Neural cell (in vitro differentiated cells): ENCODE data around the gene EPHA8. TPM values are rescaled to one million over a fixed set of nuclear protein-coding genes. Genes with fewer than 3 reads are reported as not detected.

ENCODE experiments used
- H2AFZ ChIP-seq: fragments of 200-600, 300-800 bp; sonication (generic), shearing (Covaris generic); 2 replicates; pipeline ENCODE4 v1.6.0; 2014; ENCODE audit warnings: low read depth, mild to moderate bottlenecking, antibody characterized with exemption, low read length, moderate library complexity
- H3F3A ChIP-seq: fragments of 200-600 bp; shearing (Covaris generic); 2 replicates; pipeline ENCODE4 v1.6.1; 2016; ENCODE audit warnings: mild to moderate bottlenecking, moderate library complexity, mixed read lengths, antibody characterized with exemption, low read length; ENCODE audit not compliant: insufficient read depth, poor library complexity, severe bottlenecking
- H3K27ac ChIP-seq: fragments of 200-600, 300-800 bp; sonication (generic), shearing (Covaris generic); 2 replicates; pipeline ENCODE4 v1.5.1; 2014; ENCODE audit warnings: mild to moderate bottlenecking, low read length, moderate library complexity
- H3K27me3 ChIP-seq: fragments of 300-800, 200-600 bp; sonication (generic), shearing (Covaris generic); 2 replicates; pipeline ENCODE4 v1.6.0; 2014; ENCODE audit warnings: mild to moderate bottlenecking, low read depth, low read length, moderate library complexity; ENCODE audit not compliant: insufficient read depth
- H3K36me3 ChIP-seq: fragments of 300-800, 200-600 bp; sonication (generic), shearing (Covaris generic); 2 replicates; pipeline ENCODE4 v1.5.1; 2014; ENCODE audit warnings: mild to moderate bottlenecking, antibody characterized with exemption, low read length, moderate library complexity; ENCODE audit not compliant: insufficient read depth
- H3K4me2 ChIP-seq: fragments of 300-800, 200-600 bp; sonication (generic), shearing (Covaris generic); 2 replicates; pipeline ENCODE4 v1.6.0; 2014; ENCODE audit warnings: mild to moderate bottlenecking, low read length
- H3K4me3 ChIP-seq: fragments of 300-800, 200-600 bp; sonication (generic), shearing (Covaris generic); 2 replicates; pipeline ENCODE4 v1.5.1; 2014; ENCODE audit warnings: mild to moderate bottlenecking, low read length, moderate library complexity
- H3K79me2 ChIP-seq: fragments of 200-600 bp; shearing (Covaris generic); replicated peaks from 2 replicates; pipeline ENCODE4 v1.6.0; 2014; ENCODE audit warnings: mild to moderate bottlenecking, low read length, moderate library complexity; ENCODE audit not compliant: insufficient read depth
- H3K9ac ChIP-seq: fragments of 300-800, 200-600 bp; sonication (generic), shearing (Covaris generic); 2 replicates; pipeline ENCODE4 v1.6.1; 2016; ENCODE audit warnings: mild to moderate bottlenecking, low read length, mixed read lengths
- H3K9me2 ChIP-seq: fragments of 200-600 bp; shearing (Covaris generic); 2 replicates; pipeline ENCODE4 v1.6.1; 2016; ENCODE audit warnings: mild to moderate bottlenecking, low read length, mixed read lengths; ENCODE audit not compliant: insufficient read depth
- H3K9me3 ChIP-seq: fragments of 200-600, 300-800 bp; sonication (generic), shearing (Covaris generic); 2 replicates; pipeline ENCODE4 v1.6.1; 2016; ENCODE audit warnings: mild to moderate bottlenecking, mixed run types, low read length, moderate library complexity, mixed read lengths
- H4K20me1 ChIP-seq: fragments of 200-600 bp; shearing (Covaris generic); 2 replicates; pipeline ENCODE4 v1.6.1; 2016; ENCODE audit warnings: mild to moderate bottlenecking, mixed run types; ENCODE audit not compliant: insufficient read depth
- EP300 ChIP-seq: fragments of 450-650 bp; conservative IDR thresholded peaks from 2 replicates; pipeline ENCODE4 v1.6.1; 2014; ENCODE audit warnings: antibody characterized with exemption, mild to moderate bottlenecking, moderate library complexity; ENCODE audit not compliant: poor library complexity, severe bottlenecking
- EZH2 ChIP-seq: fragments of 200-600, 300-800 bp; shearing (Covaris generic), sonication (generic); IDR thresholded peaks from 2 replicates; pipeline ENCODE4 v1.6.1; 2014; ENCODE audit warnings: antibody characterized with exemption, low read length, borderline replicate concordance, mild to moderate bottlenecking; ENCODE audit not compliant: insufficient read depth, poor library complexity, severe bottlenecking
- MXI1 ChIP-seq: fragments of 450-650 bp; conservative IDR thresholded peaks from 2 replicates; pipeline ENCODE4 v1.6.1; 2014; ENCODE audit warnings: antibody characterized with exemption, mild to moderate bottlenecking; ENCODE audit not compliant: poor library complexity, severe bottlenecking
- POLR2AphosphoS5 ChIP-seq: IDR thresholded peaks from 2 replicates; pipeline ENCODE4 v1.6.1; 2012
- RAD21 ChIP-seq: fragments of 450-650 bp; conservative IDR thresholded peaks from 2 replicates; pipeline ENCODE4 v1.6.1; 2014; ENCODE audit warnings: antibody characterized with exemption, mild to moderate bottlenecking, moderate library complexity
- SMC3 ChIP-seq: fragments of 450-650 bp; conservative IDR thresholded peaks from 2 replicates; pipeline ENCODE4 v1.6.1; 2014; ENCODE audit warnings: antibody characterized with exemption, mild to moderate bottlenecking, moderate library complexity; ENCODE audit not compliant: poor library complexity
- TAF1 ChIP-seq: IDR thresholded peaks from 2 replicates; pipeline ENCODE4 v1.6.1; 2012; ENCODE audit warnings: low read depth
- polyA plus RNA-seq: library from polyadenylated mRNA; depleted of rRNA; stranded (reverse); fragments of >200 nt; gene quantifications from 2 replicates; pipeline ENCODE4 v1.2.3, GENCODE V29; 2014
- TF ChIP-seq, protein P1 (sequence below): fragments of 450-650 bp; IDR thresholded peaks from 2 replicates; pipeline ENCODE4 v1.5.1; 2014; ENCODE audit warnings: antibody characterized with exemption, mild to moderate bottlenecking, moderate library complexity; ENCODE audit not compliant: poor library complexity, severe bottlenecking
- TF ChIP-seq, protein P2 (sequence below): IDR thresholded peaks from 2 replicates; pipeline ENCODE4 v1.6.1; 2012; ENCODE audit warnings: borderline replicate concordance

Gene EPHA8
- polyA plus RNA-seq, 1 donor from 2014 or later: 4.7 TPM

DNA sequence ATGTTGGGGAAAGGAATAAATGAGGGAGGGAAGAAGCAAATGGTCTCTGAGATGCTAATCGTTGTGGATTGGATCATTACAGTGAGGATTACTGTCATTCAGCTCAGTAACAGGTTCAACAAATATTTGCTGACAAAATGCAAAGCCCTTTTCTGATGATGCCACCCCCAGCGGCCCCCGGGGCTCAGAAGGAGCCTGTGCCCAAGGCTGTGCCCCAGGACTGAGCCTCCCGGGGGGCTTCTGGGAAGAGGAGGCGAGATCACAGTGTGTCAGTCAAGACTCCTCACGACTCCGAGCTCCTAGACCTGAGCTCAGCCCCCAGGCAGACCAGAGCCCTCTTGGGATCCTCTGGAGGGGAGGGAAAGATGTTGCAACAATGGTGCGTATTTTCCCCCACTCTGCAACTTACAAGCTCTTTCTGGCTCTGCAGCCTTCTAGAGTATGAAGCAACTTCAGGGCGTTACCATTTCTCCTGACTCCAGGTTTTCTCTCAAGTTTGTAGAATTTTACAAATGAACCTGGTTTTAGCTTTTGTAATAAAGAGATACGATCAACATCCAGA, 20.8 kb downstream of the EPHA8 start:
- Histone ChIP-seq H3K27ac (no peak overlapping the region), H2AFZ (no peak overlapping the region), H3K4me3 (no peak overlapping the region), H3K9me2 (no peaks in the 10 kb centered on the region), H3K36me3 (no peaks in the 10 kb centered on the region), H3K79me2 (no peaks in the 10 kb centered on the region), H3K4me2 (no peak overlapping the region), H3K9ac (no peak overlapping the region), H3F3A (no peaks in the 10 kb centered on the region), H3K27me3 (no peaks in the 10 kb centered on the region), H4K20me1 (no peaks in the 10 kb centered on the region), H3K9me3 (no peaks in the 10 kb centered on the region)
- no peak for TF ChIP-seq TAF1
- no peak for TF ChIP-seq EP300
- TF ChIP-seq RAD21: no peak
- TF ChIP-seq, protein P1, sequence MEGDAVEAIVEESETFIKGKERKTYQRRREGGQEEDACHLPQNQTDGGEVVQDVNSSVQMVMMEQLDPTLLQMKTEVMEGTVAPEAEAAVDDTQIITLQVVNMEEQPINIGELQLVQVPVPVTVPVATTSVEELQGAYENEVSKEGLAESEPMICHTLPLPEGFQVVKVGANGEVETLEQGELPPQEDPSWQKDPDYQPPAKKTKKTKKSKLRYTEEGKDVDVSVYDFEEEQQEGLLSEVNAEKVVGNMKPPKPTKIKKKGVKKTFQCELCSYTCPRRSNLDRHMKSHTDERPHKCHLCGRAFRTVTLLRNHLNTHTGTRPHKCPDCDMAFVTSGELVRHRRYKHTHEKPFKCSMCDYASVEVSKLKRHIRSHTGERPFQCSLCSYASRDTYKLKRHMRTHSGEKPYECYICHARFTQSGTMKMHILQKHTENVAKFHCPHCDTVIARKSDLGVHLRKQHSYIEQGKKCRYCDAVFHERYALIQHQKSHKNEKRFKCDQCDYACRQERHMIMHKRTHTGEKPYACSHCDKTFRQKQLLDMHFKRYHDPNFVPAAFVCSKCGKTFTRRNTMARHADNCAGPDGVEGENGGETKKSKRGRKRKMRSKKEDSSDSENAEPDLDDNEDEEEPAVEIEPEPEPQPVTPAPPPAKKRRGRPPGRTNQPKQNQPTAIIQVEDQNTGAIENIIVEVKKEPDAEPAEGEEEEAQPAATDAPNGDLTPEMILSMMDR: no peak
- TF ChIP-seq EZH2: no peak

DNA sequence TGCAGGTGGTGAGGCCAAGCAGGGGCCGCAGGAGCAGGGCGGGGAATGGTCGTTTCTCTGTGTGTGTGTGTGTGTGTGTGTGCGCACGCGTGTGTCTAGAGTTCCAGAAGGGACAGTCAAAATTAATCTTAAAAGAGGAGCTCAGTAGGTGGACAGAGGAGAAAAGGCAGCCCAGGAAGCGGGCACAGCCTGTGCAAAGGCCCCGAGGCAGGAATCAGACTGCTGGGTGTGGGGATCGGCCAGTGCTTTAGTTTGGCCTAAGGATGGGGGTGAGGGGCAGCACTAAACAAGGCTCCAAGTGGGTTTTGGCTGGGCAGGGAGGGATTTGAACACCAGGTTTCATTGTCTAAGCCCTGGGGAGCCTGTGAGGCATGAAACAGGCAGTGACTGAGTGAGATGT, 21.7 kb downstream of the EPHA8 start:
- Histone ChIP-seq H3F3A (no peaks in the 10 kb centered on the region), H3K27ac (no peak overlapping the region), H3K79me2 (no peaks in the 10 kb centered on the region), H3K4me2 (no peak overlapping the region), H3K4me3 (no peak overlapping the region), H3K9me2 (no peaks in the 10 kb centered on the region), H3K9me3 (no peaks in the 10 kb centered on the region), H2AFZ (no peak overlapping the region), H3K36me3 (no peaks in the 10 kb centered on the region), H3K27me3 (no peaks in the 10 kb centered on the region), H4K20me1 (no peaks in the 10 kb centered on the region), H3K9ac (no peak overlapping the region)
- TF ChIP-seq POLR2AphosphoS5 (no peak), EP300 (no peak), TAF1 (no peak), SMC3 (no peak), MXI1 (no peak)
- TF ChIP-seq, protein P2, sequence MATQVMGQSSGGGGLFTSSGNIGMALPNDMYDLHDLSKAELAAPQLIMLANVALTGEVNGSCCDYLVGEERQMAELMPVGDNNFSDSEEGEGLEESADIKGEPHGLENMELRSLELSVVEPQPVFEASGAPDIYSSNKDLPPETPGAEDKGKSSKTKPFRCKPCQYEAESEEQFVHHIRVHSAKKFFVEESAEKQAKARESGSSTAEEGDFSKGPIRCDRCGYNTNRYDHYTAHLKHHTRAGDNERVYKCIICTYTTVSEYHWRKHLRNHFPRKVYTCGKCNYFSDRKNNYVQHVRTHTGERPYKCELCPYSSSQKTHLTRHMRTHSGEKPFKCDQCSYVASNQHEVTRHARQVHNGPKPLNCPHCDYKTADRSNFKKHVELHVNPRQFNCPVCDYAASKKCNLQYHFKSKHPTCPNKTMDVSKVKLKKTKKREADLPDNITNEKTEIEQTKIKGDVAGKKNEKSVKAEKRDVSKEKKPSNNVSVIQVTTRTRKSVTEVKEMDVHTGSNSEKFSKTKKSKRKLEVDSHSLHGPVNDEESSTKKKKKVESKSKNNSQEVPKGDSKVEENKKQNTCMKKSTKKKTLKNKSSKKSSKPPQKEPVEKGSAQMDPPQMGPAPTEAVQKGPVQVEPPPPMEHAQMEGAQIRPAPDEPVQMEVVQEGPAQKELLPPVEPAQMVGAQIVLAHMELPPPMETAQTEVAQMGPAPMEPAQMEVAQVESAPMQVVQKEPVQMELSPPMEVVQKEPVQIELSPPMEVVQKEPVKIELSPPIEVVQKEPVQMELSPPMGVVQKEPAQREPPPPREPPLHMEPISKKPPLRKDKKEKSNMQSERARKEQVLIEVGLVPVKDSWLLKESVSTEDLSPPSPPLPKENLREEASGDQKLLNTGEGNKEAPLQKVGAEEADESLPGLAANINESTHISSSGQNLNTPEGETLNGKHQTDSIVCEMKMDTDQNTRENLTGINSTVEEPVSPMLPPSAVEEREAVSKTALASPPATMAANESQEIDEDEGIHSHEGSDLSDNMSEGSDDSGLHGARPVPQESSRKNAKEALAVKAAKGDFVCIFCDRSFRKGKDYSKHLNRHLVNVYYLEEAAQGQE: no peak
- TF ChIP-seq, protein P1: no peak
